GM21360 (cell line): ENCODE measurements around the gene SMAP1.

Experiments
- ATAC-seq: cut with Tn5 transposase; IDR thresholded peaks from one replicate; pipeline ENCODE4 v1.9.1; 2021; ENCODE audit warnings: mild to moderate bottlenecking, moderate library complexity; ENCODE audit not compliant: unreplicated experiment

Gene SMAP1

DNA sequence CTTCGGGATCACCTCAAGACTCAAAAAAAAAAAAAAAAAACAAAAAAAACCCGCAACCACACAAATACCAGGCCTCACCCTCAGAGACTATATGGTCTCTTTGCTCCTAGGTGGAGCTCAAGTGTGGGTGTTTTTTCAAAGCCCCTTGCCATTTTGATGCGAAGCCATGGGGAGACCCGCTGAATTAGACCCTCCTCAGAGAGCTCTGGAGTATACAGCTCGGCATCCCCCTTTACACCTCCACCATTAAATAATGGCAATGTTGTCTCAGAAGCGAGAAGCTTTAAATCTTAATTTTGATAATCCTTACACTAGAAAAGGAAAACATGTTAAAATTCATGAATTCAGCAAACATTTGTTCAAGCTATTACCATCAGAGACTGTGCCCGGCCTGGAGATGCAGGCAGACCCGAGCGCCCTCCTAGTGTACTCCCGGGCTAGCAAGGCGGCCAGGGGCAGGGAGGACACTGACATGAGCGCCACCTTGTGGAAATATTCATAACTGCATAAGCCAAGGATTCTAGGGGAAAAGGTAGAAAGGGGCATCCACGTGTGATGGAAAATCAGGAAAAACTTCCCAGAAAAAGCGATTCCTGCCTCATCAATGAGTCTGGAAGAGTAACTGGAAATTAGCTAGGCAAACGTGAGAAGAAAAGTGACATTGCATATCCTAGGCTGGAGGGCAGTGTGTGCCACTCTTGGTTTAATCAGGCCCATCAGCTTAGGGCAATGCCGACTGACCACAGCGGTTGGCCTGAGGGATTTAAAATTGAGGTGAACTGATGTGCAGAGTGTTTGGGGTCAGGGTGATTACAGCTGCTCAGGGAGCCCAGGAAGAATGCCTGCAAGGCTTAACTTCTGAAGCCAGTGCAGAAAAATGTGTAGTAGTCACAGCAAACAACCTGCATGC is 216.6 kb downstream of the SMAP1 start:
- ATAC-seq: no peak

GRCh38 chr6:70886071-70886470 is 218.4 kb downstream of the SMAP1 start:
- no peak for ATAC-seq

- no peak for ATAC-seq
Observed at GRCh38 chr6:70886661-70887060, 219.0 kb downstream of the SMAP1 start.

- ATAC-seq: no peak
Observed at GRCh38 chr6:70889270-70889669, 221.6 kb downstream of the SMAP1 start.

DNA sequence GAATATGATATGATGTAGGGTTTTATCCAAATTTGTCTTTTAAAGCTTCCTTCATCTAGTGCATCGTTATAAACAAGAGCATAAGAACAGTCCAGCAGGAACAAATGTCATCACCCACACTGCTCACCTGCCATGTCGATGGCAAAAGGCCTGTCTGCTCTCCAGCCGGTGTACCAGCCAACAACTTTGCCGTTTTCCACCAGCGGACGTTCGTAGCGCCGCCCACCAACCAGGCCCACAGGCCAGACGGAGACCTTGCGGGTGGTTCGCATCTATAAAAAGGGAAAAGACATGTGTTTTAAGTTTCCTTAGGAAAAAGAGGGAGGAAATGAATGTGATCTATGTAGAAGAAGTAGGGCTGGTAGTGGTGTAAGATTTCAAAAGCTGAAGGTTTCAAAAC is 226.3 kb downstream of the SMAP1 start:
- ATAC-seq: no peak

- ATAC-seq: no peak
Observed at GRCh38 chr6:70900047-70900446, 232.4 kb downstream of the SMAP1 start.

DNA sequence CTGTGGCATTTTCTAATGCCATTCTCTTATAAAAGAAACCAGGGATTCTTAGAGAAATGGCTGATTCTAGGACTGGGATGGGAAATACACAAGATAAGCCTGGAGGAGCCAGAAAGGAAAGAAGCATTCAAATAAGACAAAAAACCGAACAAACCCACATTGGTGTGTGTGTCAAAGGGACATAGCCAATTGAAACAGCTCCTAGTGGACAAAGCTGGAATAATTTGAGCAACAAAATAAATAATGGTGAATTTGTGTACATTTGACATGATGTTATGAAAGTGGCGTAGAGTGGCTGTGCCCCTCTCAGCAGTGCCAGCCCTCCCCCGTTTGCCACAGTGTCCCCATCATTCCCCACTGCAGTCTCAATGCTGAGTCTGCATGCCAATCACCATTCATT is 233.6 kb downstream of the SMAP1 start:
- no peak for ATAC-seq

GRCh38 chr6:70903665-70904452 is 236.2 kb downstream of the SMAP1 start:
- no peak for ATAC-seq

GRCh38 chr6:70905742-70906141 is 238.1 kb downstream of the SMAP1 start:
- no peak for ATAC-seq
